GM21447 (cell line): ENCODE results near the gene HLA-DOB.

ENCODE experiments used
- ATAC-seq: cut with Tn5 transposase; IDR thresholded peaks from one replicate; pipeline ENCODE4 v1.9.1; 2021; ENCODE audit not compliant: unreplicated experiment

The HLA-DOB gene

GRCh38 chr6:32843979-32844838 is 27.4 kb upstream of the HLA-DOB start, which contains the start of gene PSMB8:
Gene PSMB8, minus strand, starts transcription at chr6:32844047. Its CDS starts 51 bp downstream, at chr6:32843996.
- peak; percentile 65 for ATAC-seq

DNA sequence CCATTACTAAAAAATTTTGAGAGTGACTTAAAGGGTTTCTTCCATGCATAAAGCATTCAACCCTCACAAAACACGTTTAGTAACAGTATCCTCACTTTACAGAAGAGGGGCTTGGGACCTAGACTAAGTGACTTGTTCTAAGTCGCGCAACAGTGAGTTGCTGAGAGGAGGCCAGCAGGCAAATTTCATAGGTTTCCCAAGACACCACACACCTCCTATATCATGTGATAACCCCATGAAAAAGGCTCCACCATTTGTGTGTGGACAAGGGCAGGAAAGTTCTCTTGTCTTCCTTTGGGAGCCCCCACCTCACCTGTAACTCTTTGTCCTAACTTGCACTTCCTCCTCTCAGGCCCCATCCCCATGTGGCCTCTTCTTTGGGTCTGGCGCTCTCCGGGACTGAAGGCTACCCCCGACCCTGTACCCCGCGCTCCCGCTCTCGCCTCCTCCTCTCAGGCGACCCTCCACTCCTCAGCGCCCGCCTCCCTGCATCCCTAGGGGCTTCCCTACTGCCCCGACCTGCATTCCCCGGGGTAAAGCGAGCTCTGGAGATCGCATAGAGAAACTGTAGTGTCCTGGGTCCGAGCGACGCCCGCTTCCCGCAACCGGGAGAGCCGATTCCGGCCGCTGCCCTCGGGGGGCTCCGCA is 26.7 kb upstream of the HLA-DOB start:
- ATAC-seq, result no peak

DNA sequence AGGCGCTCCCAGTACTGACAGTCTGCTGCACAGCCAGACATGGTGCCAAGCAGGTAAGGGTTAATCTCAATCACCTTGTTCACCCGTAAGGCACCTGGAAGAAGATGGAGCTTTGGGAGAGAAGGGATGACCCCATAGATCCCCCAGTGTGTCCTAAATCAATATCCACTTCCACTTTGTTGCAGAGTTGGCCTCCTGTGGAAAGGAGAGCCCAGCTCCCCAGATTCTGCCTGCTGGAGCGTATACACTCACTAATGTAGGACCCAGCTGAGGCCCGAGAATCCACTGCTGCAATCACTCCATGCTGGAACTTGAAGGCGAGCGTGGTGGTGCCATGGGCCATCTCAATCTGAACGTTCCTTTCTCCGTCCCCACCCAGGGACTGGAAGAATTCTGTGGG is 25.9 kb upstream of the HLA-DOB start:
- no peak for ATAC-seq

DNA sequence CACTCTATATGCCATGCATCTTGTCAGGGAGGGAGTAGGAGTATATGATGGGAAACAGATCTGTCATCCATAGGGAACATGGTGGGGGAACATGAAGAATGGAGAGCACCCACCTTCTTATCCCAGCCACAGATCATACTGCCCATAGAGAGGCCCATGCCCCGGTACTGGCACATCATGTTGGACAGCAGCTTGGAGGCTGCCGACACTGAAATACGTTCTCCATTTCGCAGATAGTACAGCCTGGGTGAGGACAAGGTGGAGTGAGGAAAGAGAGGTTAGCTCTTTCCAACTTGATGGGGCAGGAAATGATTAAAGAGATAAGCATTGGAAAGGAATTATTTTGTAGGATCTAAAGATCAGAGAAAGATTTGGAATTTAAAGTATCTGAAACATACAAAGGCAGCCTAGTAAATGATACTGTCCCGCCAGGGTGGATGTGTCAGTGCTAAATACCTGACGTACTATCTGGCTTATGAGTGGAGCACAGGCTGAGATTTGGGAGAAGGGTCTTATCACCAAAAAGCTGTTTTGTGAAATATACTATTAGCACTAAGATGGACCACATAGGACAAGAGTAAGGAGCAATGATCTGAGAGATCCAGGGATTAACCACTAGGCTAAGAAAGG is 25.3 kb upstream of the HLA-DOB start:
- no peak for ATAC-seq

DNA sequence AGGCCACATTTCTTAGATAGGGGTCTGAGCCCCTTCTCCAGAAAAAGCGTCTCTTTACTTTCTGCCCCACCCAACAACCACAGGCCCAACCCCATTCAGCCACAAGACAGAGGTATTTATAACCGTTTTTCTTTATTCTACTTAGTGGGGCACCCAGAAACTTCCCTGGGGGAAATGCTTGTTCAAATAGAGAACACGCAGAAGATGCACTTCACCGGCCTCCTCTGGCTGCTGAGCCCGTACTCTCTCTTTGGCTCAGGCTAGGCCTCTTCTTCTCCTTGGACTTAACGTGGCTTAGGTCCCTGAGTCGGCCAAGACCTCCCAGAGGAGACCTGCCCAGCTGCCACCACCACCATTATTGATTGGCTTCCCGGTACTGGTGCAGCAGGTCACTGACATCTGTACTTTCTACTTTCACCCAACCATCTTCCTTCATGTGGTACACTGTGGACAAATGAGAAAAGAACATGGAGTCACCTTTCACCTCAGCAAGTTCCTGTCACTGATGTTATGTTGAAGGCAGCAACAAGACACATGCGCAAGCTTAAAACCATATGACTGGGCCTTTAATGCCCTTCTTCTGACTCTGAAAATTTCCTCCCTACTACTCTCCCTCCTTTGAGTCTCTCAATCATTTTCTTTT is 23.9 kb upstream of the HLA-DOB start:
- ATAC-seq, result no peak

DNA sequence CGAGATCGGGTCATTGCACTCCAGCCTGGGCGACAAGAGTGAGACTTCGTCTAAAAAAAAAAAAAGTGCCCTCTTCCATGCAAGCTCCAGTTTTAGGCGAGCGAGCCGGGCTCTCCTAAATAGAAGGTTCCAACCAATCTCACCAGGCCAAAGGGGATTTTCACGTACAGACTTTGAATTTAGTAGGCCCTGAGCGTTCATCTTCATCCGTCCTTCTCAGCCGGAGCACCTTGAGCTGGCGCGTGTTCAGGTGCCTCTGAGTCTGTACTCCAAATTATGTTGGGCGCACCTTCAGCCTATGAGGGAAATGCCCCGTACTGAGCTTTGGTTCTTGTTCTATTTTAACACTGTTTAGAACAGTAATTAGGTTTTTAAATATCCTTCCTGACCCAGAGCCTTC is 22.6 kb upstream of the HLA-DOB start:
- ATAC-seq, result no peak

DNA sequence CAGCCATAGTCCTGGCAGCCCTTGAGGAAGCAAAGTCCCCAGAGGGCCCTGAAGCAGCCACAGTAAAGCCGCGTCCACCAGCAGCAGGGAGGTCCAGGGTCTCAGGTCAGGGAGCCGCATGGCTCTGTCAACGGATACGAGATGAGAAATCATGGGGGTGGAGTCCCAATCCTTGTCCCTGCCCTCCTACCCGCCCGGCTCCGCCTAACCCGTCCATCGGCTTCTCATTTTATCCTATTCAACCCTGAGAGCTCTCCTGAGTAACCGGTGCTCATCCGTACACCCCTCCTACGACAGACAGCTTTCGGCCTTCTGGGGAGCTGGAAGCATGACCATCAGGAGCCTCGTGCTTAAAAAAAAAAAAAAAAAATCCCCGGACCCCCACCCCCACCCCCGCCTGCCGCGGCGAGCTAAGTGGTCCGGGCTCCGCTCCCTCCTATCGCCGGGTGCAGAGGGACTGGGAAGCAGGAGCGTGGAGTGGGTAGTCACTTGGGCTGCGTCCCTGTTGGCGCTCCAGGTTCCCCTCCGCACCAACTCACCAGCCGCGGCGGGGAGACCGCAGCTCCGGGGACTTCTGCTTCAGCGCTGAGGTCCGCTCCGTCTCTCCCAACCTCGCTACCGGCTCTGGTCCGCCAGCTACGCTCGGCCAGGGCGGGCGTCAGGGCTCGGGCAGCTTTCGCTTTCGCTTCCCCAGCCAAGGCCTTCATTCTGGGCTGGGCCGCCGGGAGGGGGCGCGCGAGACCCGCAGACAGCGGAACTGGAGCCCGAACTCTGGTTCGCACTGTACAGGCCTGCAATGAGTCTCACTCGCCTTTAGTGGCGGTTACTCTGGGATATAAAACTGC is 21.5 kb upstream of the HLA-DOB start, which contains the start of gene TAP2:
Gene TAP2 (minus strand): TSS at position 626 of the 845 bp plus-strand sequence. CDS start 506 bp downstream, at position 120.
- peak; percentile 72 for ATAC-seq

DNA sequence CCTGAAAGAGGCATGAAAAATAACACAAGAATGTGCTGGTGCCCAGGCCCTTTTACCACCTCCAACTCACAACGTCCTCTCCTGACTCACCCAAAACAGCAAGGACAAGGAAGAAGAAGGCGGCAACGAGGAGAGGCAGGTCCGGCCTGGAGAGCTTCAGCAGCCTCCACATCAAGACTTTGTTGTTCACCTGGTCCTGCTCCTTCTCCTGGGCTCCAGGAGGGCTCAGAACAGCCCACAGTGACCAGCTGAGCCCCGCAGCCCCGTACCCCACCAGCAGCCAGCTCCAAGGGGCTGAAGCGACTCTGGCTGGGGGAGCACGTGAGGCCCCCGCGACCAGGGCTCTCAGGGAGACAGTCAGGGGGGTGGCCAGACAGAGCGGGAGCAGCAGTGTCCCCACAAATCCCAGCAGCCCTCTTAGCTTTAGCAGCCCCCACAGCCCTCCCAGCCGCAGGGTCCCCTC is 20.9 kb upstream of the HLA-DOB start:
- ATAC-seq, result no peak

DNA sequence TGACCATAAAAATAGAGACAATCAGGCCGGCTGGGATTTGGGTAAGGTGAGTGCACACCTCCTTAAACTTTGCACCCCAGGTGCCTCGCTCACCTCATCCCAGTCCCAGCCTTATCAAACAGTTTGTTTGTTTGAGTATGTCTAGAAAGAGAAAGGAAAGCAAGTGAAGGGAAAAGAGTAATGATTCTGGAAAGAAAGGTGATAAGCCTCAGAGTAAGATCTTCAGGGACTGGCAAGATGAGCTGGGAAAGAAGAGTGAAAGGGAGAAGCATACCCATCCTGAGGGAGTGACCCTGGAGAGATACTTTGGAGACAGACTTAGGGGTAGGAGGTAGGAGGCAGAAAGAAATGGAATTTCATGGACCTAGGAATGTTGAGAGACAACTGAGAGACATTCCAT is 20.1 kb upstream of the HLA-DOB start:
- ATAC-seq, result no peak

GRCh38 chr6:32835167-32835893 is 18.5 kb upstream of the HLA-DOB start:
- no peak for ATAC-seq

GRCh38 chr6:32833664-32834063 is 16.9 kb upstream of the HLA-DOB start:
- no peak for ATAC-seq

DNA sequence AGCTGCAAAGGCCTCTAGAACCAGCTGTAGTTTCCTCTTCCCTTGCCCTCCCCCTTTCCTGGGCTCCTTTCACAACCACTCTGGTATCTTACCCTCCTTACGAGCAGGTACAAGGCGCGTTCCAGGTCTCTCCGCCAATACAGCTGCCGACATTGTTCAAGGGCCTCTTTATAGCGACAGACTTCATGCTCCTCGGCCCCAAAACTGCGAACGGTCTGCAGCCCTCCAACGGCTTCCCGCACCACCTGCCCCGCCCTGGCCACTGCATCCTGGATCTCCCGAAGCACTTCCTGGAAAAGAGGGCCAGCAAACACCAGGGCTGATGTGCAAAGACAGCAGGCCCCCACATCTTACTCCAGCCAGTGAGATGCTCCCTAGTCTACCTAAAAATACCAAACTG is 15.7 kb upstream of the HLA-DOB start:
- no peak for ATAC-seq

GRCh38 chr6:32830936-32831335 is 14.1 kb upstream of the HLA-DOB start:
- ATAC-seq, result no peak

DNA sequence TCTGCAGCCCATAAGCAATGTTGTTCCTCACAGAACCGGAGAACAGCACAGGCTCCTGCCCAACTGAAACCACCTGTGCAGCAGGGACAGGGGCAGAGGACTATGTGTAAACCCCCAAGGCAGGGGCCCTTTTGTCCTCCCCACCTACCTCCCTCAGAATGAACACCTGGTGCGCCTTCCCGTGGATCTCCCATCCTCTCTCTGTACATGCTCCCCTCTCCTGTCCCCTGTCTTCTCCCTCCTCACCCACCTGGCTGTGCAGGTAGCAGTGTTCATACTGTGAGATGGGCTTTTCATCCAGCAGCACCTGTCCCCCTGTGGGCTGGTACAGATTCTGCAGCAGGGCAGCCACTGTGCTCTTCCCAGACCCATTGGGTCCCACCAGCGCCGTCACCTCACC is 13.2 kb upstream of the HLA-DOB start:
- ATAC-seq, result no peak

DNA sequence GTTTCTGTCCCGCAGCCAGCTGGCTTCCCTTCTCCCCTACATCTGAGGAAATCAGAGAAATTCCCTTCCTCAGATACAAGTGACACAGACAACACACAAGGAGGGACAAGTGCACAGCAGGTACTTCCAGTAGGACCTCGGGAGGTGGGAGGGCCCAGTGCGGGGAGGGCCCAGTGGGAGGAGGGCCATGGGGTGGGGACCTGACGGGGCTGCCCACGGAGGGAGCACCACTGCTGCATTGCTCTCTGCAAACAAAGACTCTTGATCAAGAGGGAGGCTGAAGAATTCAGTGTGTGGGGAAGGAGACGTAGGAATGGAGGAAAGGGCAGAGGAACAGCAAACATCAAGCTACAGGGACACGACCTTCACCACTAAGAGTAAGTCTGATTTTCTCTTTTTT is 12.7 kb upstream of the HLA-DOB start:
- no peak for ATAC-seq

DNA sequence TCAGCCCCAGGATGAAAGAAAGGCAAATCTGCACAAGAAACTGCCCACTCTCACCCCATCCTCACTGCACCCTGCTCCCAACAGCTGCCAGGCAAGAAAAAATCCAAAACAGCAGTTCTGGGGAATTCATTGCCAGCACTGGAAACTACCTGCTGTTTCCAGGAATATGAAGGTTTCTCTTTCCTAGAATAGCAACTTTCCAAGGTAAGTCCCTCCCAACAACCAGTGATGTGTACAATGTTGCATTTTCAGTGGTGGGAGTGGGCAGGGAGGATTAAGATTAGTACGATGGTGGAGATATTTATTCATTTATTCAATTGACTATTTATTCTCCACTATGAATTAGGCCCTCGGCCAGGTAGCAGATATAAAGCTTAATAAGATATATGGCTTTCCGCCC is 10.2 kb upstream of the HLA-DOB start:
- no peak for ATAC-seq

DNA sequence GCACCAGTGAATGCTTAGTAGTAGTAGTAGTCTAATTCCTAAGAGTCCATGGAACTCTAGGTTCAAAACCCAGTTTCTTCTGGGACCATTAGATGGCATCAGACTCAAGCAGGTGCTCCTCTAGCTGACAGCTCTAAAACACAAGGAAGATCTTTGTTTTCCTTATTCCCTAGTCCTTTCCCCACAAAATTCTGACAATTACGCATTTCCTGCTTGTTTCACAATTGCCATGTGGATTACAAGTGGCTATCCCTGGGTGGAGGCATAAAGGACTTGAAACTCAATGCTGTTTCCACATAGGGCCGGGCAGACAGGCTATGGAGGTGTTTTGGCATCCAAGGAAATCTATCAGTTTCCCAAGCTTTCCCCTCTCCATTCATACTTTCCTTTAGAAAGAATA is 9.2 kb upstream of the HLA-DOB start:
- ATAC-seq, result no peak

DNA sequence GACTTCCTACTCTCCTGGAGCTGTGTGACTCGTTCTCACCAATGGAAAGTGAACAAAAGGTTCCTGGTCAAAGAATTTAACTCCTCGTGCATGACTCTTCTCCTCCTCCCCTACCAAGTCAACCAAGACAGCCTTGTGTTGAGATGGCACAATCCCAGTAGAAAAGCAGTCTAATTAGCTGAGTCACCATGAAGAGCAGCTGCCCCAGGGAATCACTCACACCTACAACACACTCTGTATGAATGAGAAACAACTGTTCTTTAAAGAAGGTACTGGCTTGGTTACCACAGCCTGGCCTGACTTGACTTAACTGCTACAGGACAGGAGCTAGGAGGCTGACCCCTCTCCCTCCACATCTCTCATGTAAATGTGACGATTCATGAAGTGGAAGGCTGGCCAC is 2.9 kb upstream of the HLA-DOB start:
- no peak for ATAC-seq

GRCh38 chr6:32818867-32819266 is 2.1 kb upstream of the HLA-DOB start:
- ATAC-seq, result no peak

- ATAC-seq, result peak; percentile 68
Measured at GRCh38 chr6:32815996-32816395, 806 bp downstream of the HLA-DOB start.
